ENCODE measurements around the gene TNIP2. TPM values are rescaled to one million over a fixed set of nuclear protein-coding genes. Genes with fewer than 3 reads are reported as not detected.
"Not testable (repeated sequence)": the region's sequence is repeated elsewhere in the genome, so short reads cannot be mapped to it uniquely, and the experiment has no call there.

TNIP2 gene
- total RNA-seq, 1 experiment from 2014 or later, result 56.5 TPM

DNA sequence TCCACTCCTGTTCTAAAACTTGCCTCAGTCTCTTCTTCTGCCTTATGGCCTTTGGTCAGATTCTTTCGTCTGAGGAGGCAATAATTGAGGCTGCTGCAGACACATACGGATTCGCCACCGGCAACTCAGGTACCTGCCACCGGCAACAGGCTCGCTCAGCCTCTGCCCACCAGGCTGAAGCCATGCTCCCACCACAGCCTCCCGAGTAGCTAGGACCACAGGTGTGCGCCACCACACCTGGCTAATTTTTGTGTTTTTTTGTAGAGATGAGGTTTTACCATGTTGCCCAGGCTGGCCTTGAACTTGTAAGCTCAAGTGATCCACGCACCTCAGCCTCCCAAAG lies 26.6 kb downstream of the TNIP2 start:
- Histone ChIP-seq H4K20me1 (ENCODE audit: low read length) (no peaks in the 10 kb centered on the region), H2AFZ (ENCODE audit: low read length) (no peak overlapping the region), H3K79me2 (ENCODE audit: low read length) (no peaks in the 10 kb centered on the region), H3K9me3 (ENCODE audit: low read length) (no peaks in the 10 kb centered on the region), H3K4me2 (ENCODE audit: low read length) (no peak overlapping the region), H3K4me1 (ENCODE audit: insufficient read depth, low read length) (no peaks in the 10 kb centered on the region), H3K27me3 (ENCODE audit: low read length) (no peaks in the 10 kb centered on the region), H3K9me2 (replicated peaks; ENCODE audit: low read length) (no peaks in the 10 kb centered on the region), H3K4me3 (ENCODE audit: low read length) (no peak overlapping the region), H3K27ac (ENCODE audit: low read length) (no peak overlapping the region), H3F3A (ENCODE audit: low read length, unreplicated experiment) (no peaks in the 10 kb centered on the region), H3K36me3 (ENCODE audit: low read depth, low read length) (0 out of 2 replicates have a peak, but pooled peaks cover 5% of the 10 kb centered on the region), H3K9ac (ENCODE audit: low read length) (no peak overlapping the region)
- CTCF ChIA-PET, result no interaction called here
- DNase-seq (no peak), ATAC-seq (no peak)
- intact Hi-C loops (cut with micrococcal nuclease), result no loop called here
- TF ChIP-seq EZH2phosphoT487 (IDR thresholded peaks at IDR 0.05; ENCODE audit: borderline replicate concordance, low read length) (no peak), EZH2 (IDR thresholded peaks at IDR 0.05; ENCODE audit: low read length, unreplicated experiment) (no peak)
- TF ChIP-seq, protein P1, sequence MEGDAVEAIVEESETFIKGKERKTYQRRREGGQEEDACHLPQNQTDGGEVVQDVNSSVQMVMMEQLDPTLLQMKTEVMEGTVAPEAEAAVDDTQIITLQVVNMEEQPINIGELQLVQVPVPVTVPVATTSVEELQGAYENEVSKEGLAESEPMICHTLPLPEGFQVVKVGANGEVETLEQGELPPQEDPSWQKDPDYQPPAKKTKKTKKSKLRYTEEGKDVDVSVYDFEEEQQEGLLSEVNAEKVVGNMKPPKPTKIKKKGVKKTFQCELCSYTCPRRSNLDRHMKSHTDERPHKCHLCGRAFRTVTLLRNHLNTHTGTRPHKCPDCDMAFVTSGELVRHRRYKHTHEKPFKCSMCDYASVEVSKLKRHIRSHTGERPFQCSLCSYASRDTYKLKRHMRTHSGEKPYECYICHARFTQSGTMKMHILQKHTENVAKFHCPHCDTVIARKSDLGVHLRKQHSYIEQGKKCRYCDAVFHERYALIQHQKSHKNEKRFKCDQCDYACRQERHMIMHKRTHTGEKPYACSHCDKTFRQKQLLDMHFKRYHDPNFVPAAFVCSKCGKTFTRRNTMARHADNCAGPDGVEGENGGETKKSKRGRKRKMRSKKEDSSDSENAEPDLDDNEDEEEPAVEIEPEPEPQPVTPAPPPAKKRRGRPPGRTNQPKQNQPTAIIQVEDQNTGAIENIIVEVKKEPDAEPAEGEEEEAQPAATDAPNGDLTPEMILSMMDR (conservative IDR thresholded peaks at IDR 0.05; ENCODE audit: low read depth, low read length), result no peak
- no TSS peak for BruUV-seq (replicated peaks)
- POLR2A ChIA-PET (ENCODE audit: unreplicated experiment), result no interaction called here

DNA sequence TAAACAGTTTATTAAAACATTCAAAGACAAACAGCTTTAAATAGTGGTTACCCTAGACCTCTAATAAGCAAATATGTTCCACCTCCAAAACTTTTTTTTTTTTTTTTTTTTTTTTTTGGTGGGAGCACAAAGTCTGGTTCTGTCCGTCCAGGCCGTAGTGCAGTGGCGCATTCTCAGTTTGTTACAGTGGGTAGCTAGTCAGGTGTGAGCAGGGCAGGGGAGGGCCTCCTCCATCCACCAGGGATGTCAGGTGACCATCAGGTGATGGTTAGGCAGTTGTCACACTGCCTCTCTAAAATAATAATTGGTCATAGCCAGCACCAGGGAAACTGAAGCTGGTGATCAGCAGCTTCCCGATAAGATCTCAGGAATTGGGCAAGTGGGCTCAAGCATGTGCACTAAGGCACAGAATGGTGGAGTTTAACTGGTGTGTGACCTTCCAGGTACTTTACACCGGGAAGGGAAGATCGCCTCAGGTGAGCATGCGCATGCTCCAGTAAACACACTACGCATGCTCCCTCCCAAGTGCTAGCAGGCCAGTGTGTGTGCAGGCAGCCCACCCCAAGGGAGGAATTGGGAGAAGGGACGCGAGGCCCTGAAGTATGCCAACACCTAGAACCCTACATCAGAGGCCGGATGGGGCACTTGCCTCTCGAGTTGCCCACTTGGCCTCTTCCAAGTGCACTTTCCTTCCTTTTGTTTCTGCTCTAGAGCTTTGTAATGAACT lies 27.2 kb downstream of the TNIP2 start:
- Histone ChIP-seq H4K20me1 (ENCODE audit: low read length) (no peaks in the 10 kb centered on the region), H3K4me2 (ENCODE audit: low read length) (no peak overlapping the region), H3K4me1 (ENCODE audit: insufficient read depth, low read length) (no peaks in the 10 kb centered on the region), H3K27ac (ENCODE audit: low read length) (no peak overlapping the region), H3K9me2 (replicated peaks; ENCODE audit: low read length) (no peaks in the 10 kb centered on the region), H3K9me3 (ENCODE audit: low read length) (no peaks in the 10 kb centered on the region), H3K9ac (ENCODE audit: low read length) (no peak overlapping the region), H3K4me3 (ENCODE audit: low read length) (no peak overlapping the region), H3K79me2 (ENCODE audit: low read length) (no peaks in the 10 kb centered on the region), H3K27me3 (ENCODE audit: low read length) (no peaks in the 10 kb centered on the region), H3F3A (ENCODE audit: low read length, unreplicated experiment) (no peaks in the 10 kb centered on the region), H3K36me3 (ENCODE audit: low read depth, low read length) (0 out of 2 replicates have a peak, but pooled peaks cover under 1% of the 10 kb centered on the region), H2AFZ (ENCODE audit: low read length) (no peak overlapping the region)
- CTCF ChIA-PET, result interaction anchor here (0.6 kb wide), 1 partner anchor 386 kb away, joined by 11 read pairs; no protein-coding TSS in a partner anchor
- POLR2A ChIA-PET (ENCODE audit: unreplicated experiment), result no interaction called here
- intact Hi-C loops (cut with micrococcal nuclease), result no loop called here
- ATAC-seq (no peak), DNase-seq (no peak)
- BruUV-seq (replicated peaks), result no TSS peak
- TF ChIP-seq EZH2 (IDR thresholded peaks at IDR 0.05; ENCODE audit: low read length, unreplicated experiment), result no peak
- TF ChIP-seq EZH2phosphoT487 (IDR thresholded peaks at IDR 0.05; ENCODE audit: borderline replicate concordance, low read length), result no peak
- TF ChIP-seq, protein P1 (conservative IDR thresholded peaks at IDR 0.05; ENCODE audit: low read depth, low read length), result no peak

DNA sequence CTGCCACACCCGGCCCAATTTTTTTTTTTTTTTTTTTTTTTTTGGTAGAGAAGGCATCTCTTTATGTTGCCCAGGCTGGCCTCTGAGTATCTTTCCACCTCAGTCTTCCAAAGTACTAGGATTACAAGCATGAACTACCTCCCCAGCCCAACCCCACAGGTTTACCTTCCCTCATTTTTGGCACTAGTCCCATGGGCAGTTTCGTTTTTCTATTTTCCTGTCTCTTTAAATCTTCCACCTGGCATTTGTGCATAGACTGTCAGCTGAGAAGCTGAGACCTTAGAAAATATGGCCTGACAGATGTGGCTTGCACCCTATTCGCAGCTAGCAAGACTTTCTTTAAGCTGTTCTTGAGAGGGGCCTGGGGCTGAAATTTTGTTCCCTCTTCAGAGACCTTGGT lies 27.9 kb downstream of the TNIP2 start:
- no peak overlapping the region for H3K9ac ChIP-seq (ENCODE audit: low read length)
- H3K79me2 ChIP-seq (ENCODE audit: low read length), result no peaks in the 10 kb centered on the region
- intact Hi-C loops (cut with micrococcal nuclease), result no loop called here
- no peaks in the 10 kb centered on the region for H3K27me3 ChIP-seq (ENCODE audit: low read length)
- no peak for ATAC-seq
- no TSS peak for BruUV-seq (replicated peaks)
- CTCF ChIA-PET, result interaction anchor here (0.6 kb wide), 1 partner anchor 387 kb away, joined by 11 read pairs; no protein-coding TSS in a partner anchor
- H3K4me2 ChIP-seq (ENCODE audit: low read length), result no peak overlapping the region
- H4K20me1 ChIP-seq (ENCODE audit: low read length), result no peaks in the 10 kb centered on the region
- H3K4me1 ChIP-seq (ENCODE audit: insufficient read depth, low read length), result no peaks in the 10 kb centered on the region
- H3K4me3 ChIP-seq (ENCODE audit: low read length), result no peak overlapping the region
- H3K9me3 ChIP-seq (ENCODE audit: low read length), result no peaks in the 10 kb centered on the region
- no peak overlapping the region for H2AFZ ChIP-seq (ENCODE audit: low read length)
- TF ChIP-seq EZH2phosphoT487 (IDR thresholded peaks at IDR 0.05; ENCODE audit: borderline replicate concordance, low read length), result no peak
- no peak for TF ChIP-seq EZH2 (IDR thresholded peaks at IDR 0.05; ENCODE audit: low read length, unreplicated experiment)
- TF ChIP-seq, protein P1 (conservative IDR thresholded peaks at IDR 0.05; ENCODE audit: low read depth, low read length), result no peak
- POLR2A ChIA-PET (ENCODE audit: unreplicated experiment), result no interaction called here
- H3K27ac ChIP-seq (ENCODE audit: low read length), result no peak overlapping the region
- H3K9me2 ChIP-seq (replicated peaks; ENCODE audit: low read length), result no peaks in the 10 kb centered on the region
- no peaks in the 10 kb centered on the region for H3F3A ChIP-seq (ENCODE audit: low read length, unreplicated experiment)
- no peaks in the 10 kb centered on the region for H3K36me3 ChIP-seq (ENCODE audit: low read depth, low read length)
- DNase-seq, result no peak

DNA sequence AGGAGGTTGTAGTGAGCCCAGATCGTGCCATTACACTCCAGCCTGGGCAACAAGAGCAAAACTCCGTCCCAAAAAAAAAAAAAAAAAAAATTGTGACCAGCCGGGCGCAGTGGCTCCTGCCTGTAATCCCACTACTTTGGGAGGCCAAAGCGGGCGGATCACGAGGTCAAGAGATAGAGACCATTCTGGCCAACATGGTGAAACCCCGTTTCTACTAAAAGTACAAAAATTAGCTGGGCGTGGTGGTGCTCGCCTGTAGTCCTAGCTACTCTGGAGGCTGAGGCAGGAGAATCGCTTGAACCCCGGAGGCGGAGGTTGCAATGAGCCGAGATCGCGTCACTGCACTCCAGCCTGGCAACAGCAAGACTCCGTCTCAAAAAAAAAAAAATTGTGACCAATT lies 29.3 kb downstream of the TNIP2 start:
- DNase-seq; H3K27ac ChIP-seq (ENCODE audit: low read length); H3K9me2 ChIP-seq (replicated peaks; ENCODE audit: low read length); ATAC-seq; intact Hi-C loops (cut with micrococcal nuclease); H3F3A ChIP-seq (ENCODE audit: low read length, unreplicated experiment); CTCF ChIA-PET; H3K9me3 ChIP-seq (ENCODE audit: low read length); H4K20me1 ChIP-seq (ENCODE audit: low read length); H3K36me3 ChIP-seq (ENCODE audit: low read depth, low read length); H2AFZ ChIP-seq (ENCODE audit: low read length); POLR2A ChIA-PET (ENCODE audit: unreplicated experiment); H3K9ac ChIP-seq (ENCODE audit: low read length); H3K4me2 ChIP-seq (ENCODE audit: low read length); H3K27me3 ChIP-seq (ENCODE audit: low read length); BruUV-seq (replicated peaks); H3K4me1 ChIP-seq (ENCODE audit: insufficient read depth, low read length); H3K79me2 ChIP-seq (ENCODE audit: low read length); H3K4me3 ChIP-seq (ENCODE audit: low read length): not testable (repeated sequence)
